Left cardiac atrium (tissue), 4 donors: ENCODE data around the gene XRCC2. TPM values are rescaled to one million over a fixed set of nuclear protein-coding genes. Genes with fewer than 3 reads are reported as not detected.
"Not testable (repeated sequence)": the region's sequence is repeated elsewhere in the genome, so short reads cannot be mapped to it uniquely, and the experiment has no call there.

ENCODE experiments used
- ATAC-seq, 2 donors: fragments of 200-7000 bp; cut with Tn5 transposase; one replicate each; pipeline ENCODE4 v1.9.1; 2020; ENCODE audit warnings: mild to moderate bottlenecking in 2 of 2, moderate library complexity in 2 of 2
- DNase-seq: peaks from one replicate; pipeline ENCODE4 v3.0.0-alpha.2; 2020
- intact Hi-C, 2 donors: fragments of 100-400 bp; cut with DNase I; formaldehyde crosslinking; loops; one replicate each; pipeline versions ENCODE4 v1.14.1 to v1.15.1; 2022 to 2023
- long read RNA-seq: library from polyadenylated mRNA; unstranded; transcript quantifications from one replicate; pipeline ENCODE4 v2.0.0, GENCODE V29; 2021
- total RNA-seq, 2 donors: library from RNA; stranded (reverse); fragmentation: NEBNext Ultra II Directional; extraction: Animal tissue kit (Norgen Biotek cat#: 25700); gene quantifications; one replicate each; pipeline ENCODE4 v1.2.1, GENCODE V29; 2021
- donor health status: DM: no; HTN: yes; CAD: no.
- donor health status: DM: no; HTN: yes; CAD: no; lungs with severe emphysema.
- donor health status: DM: yes; HTN: yes; CAD: no.
- donor health status: Dilated cardiomyopathy.

The XRCC2 gene
- 1 to 10 TPM in 1 of 2 donors, under 1 TPM in 1; 0.31 to 1.4 TPM for total RNA-seq
- long read RNA-seq = 0 reads

DNA sequence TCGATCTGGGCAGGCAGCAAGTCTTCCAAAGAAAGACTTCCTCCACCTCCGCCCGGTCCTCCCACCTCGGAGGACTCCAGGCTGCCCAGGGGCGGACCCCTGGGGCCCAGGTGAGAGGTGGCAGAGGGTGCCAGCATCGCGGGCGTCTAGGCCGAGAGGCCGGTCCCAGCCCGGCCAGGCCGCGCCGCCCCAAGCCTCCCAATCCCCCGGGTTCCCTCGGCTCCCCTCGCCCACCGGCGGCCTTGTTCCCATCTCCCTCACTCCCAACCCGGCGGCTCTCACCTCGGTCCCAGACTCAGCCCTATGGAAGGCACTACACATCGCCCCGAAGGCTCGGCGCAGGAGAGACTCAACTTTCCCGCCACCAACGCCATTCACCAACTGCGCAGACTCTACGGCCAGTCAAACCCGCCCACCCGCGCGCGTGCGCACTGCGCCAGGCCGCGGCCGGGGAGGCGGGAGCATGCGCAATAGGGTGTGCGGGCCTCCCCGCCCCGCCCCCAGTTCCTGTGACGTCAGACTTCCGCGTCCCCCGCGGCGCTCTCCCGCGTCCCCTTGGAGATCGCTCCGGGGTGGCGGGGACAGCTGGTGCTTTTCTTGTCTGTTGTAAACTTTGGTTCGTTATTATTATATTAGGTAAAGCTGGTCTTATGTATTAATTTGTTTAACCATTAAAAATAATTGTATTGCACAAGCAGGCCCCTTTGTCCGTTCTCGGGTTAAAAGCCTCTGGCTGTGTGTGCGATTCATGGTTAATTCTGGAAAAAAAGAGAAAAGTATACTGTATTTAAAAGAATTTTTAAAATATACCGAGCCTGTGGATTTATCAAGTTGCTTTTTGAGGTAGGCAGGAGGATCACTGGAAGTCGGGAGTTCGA, at the start of gene XRCC2:
XRCC2 (minus strand) TSS at position 383 of the 878 bp plus-strand sequence; CDS start at position 321, 62 bp downstream.
- intact Hi-C loops = loop anchor here in 1 of 2 donors (10.0 kb wide), 2 partner anchors 79 to 211 kb away; partner anchors contain the start of gene ACTR3B
- peak; percentile 99 to 100 for ATAC-seq
- peak; percentile 91 for DNase-seq

DNA sequence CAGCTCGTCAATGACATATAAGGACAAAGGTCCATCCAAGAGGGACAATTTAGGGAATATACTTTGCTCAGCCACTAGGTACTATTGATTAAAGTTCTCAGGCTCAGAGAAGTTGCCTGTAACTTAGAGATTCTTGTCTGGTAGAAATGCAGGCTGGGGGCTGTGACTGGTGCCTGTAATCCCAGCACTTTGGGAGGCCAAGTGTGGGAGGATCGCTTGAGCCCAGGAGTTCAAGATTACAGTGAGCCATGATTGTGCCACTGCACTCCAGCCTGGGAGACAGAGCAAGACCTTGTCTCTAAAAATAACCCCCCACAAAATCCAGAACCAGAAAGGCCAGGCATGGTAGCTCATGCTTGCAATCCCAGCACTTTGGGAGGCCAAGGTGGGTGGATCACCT, 47.4 kb upstream of the XRCC2 start:
- ATAC-seq (no peak), DNase-seq (no peak)
- intact Hi-C loops = no loop called here

DNA sequence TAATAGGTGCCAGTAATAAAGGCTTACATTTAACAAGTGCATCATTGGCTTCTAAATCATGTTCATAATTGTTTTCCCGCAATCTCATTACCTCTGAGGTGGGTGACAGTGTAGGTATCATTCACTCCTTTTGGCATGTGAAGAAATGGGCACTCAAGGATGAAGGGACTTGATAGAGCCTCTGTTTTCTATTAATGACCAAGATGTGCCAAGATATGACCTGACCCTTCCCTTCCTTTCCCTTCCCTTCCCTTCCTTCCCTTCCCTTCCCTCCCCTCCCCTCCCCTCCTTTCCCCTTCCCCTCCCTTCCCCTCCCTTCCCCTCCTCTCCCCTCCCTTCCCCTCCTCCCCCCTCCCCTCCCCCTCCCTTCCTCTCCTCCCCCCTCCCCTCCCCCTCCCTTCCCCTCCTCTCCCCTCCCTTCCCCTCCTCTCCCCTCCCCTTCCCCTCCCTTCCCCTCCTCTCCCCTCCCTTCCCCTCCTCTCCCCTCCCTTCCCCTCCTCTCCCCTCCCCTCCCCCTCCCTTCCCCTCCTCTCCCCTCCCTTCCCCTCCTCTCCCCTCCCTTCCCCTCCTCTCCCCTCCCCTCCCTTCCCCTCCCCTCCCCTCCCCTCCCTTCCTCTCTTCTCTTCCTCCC, 36.6 kb upstream of the XRCC2 start:
- intact Hi-C loops, ATAC-seq, DNase-seq: not testable (repeated sequence)

DNA sequence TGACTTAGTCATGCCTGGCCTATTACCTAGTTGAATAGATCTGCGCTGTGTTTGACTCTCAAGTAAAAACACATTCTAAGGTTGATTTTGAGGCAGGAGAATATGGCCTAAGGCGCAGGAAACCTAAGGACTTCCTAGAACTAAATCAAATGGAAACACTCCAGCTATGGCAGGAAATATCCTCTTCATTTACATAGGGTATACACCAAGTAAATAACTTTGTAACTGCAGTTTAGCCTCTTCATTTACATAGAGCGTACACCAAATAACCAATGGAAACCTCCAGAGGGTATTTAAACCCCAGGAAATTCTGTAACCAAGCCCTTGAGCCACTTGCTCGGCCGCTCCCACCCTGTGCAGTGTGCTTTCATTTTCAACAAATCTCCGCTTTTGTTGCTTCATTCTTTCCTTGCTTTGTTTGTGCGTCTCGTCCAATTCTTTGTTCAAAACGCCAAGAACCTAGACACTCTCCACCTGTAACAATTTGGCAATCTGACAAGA, 35.6 kb upstream of the XRCC2 start:
- intact Hi-C loops = no loop called here
- no peak for DNase-seq
- ATAC-seq = no peak

DNA sequence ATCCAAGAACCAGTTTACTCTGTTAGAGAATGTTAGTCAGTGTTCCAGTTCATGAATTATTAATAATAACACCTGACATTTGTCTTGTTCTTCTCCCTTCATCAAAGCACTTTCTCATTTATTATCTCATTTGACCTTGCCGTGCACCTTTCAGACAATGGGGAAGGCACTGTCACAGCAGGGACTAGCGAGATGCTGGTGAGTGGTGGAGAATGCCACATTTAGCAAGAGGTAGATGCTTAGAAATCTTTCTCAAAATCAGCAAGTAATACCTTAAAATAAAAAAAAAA, 34.2 kb upstream of the XRCC2 start:
- intact Hi-C loops = no loop called here
- ATAC-seq (no peak), DNase-seq (no peak)

DNA sequence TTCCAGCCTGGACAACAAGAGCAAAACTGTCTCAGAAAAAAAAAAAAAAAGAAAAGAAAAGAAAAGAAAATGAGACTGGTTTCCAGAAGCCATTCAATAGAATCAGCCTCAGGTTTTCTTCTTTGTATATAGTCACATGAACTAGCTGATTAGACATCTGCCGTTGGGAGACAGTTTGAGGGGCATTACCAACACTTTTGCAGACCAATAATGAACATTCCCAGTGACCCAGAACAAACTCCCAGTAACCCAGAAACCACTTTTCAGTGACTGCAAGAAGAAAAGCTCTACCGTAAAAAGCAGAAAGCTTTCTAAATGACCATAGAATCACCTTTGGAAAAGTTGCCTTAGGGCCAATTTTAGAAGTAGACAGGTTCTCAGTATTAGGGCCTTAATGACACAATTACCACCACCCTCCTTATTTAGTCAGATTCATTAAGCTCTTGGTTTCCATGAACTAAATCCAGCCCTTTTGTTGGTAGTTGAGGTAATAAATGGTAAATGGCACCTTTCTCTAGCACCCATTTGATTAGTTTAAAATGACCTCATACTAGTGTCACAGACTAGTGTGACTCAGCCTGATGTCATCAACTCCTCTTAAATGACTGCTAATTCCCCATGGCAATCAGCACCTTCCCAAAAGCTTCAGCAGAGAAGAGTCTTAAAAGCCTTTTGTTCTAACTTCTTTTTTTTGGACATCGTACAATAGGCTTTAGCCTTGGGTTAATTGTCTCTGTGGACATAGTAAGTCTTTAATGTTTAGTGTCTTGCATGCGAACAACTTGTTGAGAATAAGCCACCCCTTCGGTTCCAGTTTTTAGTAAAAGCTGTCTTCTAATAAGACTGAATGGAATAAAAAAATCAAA, 33.6 kb upstream of the XRCC2 start:
- intact Hi-C loops = loop anchor here in 1 of 2 donors (5.0 kb wide), 1 partner anchor 367 kb away; no protein-coding TSS in a partner anchor
- DNase-seq = no peak
- no peak for ATAC-seq

DNA sequence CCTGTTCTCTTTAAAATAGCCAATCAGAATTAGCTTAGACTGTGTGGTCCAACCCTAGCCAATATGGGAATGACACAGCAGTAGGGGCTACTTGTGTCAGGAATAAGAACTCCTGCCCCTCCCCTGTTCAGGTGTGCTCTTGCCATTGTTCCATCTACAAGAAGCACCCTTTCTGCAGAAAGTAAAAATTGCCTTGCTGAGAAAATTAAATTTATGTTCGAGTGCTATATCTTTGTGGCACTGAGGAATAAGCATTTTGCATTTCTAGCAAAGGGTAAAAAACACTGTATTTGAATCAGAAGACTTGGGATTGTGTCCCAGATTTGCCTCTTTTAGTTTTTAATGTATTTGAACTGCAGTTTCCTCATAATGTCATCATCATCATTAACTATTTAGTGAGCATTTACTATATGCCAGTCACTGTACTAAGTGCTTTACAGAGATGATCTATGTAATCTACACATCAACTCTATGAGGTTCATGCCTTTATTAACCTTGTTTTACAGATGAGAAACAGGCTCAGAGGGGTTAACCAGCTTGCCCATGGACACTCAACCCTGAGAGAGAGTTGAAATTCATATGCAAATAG, 28.9 kb upstream of the XRCC2 start:
- intact Hi-C loops = loop anchor here in 1 of 2 donors (5.0 kb wide), 1 partner anchor 363 kb away; no protein-coding TSS in a partner anchor
- ATAC-seq = no peak
- no peak for DNase-seq

DNA sequence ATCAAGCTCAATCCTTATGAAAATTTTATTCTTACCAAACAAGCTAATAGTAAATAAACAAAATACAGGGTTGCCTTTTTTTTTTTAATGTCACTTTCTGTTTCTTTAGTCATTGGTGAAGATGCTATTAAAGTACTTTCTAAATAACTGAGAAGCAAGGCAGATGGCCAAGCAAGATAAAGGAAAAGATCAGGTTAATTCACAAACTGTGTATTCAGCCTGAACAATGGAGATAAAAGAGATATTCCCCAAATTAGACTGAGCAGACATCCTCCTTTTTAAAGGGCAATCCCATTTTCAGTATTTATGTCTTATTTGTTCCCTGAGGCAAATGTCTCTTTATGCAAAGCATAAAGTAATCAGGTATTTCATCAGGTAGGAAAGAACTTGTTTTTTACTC, 23.1 kb upstream of the XRCC2 start:
- no peak for ATAC-seq
- no peak for DNase-seq
- intact Hi-C loops = no loop called here

DNA sequence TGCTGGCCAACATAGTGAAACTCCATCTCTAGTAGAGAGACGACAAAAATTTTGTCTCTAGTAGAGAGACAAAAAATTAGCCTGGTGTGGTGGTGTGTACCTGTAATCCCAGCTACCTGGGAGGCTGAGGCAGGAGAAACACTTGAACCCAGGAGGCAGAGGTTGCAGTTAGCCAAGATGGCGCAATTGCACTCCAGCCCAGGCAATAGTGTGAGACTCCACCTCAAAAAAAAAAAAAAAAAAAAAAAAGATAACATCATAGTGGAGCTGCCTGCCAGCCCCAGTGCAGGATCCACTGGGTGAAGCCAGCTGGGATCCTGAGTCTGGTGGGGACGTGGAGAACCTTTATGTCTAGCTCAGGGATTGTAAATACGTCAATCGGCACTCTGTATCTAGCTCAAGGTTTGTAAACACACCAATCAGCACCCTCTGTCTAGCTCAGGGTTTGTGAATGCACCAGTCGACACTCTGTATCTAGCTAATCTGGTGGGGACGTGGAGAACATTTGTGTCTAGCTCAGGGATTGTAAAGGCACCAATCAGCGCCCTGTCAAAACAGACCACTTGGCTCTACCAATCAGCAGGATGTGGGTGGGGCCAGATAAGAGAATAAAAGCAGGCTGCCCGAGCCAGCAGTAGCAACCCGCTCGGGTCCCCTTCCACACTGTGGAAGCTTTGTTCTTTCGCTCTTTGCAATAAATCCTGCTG, 21.5 kb upstream of the XRCC2 start:
- DNase-seq, ATAC-seq, intact Hi-C loops: not testable (repeated sequence)

DNA sequence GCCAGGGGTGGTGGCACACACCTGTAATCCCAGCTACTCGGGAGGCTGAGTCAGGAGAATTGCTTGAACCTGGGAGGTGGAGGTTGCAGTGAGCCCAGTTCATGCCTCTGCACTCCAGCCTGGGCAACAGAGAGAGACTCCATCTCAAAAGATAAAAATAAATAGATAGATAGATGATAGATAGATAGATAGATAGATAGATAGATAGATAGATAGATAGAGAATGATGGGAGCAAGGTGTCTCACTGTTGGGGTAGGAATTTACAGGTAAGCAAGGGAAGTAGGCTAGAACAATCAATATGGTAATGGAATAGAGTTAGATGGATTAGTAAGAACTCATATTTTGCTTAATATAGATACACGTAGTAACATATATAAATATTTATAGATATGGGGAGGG, 16.3 kb upstream of the XRCC2 start:
- ATAC-seq, DNase-seq, intact Hi-C loops: not testable (repeated sequence)

DNA sequence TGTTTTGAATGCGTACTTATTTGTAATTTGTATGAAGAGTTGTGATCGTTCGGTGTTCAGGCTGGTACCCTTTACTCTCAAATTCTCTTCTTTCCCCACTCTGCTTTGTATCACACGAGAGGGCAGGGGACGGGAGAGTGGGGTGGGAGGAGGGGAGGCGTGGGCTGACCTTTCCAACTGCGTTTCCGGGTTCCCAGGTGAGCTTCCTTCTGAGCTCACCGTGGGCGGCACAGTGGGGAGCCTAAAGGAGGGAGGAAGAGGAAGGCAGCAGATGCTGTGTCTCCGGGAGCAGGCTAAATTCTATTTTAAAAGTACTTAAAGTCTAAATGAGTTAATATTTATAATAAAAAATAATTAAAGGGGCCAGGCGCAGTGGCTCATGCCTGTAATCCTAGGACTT, 7.4 kb upstream of the XRCC2 start:
- no peak for DNase-seq

DNA sequence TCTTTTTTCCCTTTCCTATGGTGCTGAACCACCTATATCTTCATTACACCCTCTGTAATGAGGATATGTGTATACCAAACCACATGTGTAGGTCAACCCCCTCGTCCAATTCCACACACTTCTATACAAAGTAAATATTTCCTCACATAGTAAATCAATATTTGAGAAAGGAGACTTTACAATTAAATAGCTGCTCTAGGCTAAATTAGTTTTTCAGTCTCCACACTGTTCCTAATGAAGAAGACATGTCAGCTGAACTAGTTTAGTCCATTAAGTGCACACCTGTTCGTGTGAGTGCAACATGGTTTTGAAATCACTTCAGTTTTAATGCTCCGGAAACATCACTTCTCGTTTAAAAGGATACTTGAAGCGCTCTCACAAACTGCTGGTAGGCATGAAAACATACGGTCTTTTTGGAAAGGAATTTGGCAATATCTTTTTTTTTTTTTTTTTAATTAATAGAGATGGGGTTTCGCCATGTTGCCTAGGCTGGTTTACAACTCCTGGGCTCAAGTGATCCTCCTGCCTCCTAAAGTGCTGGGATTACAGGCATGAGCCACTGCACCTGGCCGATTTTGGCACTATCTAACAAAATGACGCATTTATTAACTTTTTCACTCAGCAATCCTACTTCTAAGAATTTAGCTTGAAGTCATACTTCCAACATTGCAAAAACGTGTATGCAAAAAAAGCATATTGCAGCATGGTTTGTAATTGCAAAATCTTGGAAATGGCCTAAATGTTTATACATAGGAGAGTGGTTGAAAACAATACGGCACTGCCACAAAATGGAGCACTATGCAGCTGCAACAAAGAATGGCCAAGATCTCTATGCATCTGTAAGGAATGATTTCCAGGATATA, 2.1 kb upstream of the XRCC2 start:
- intact Hi-C loops = loop anchor here in 1 of 2 donors (10.0 kb wide), 2 partner anchors 77 to 213 kb away; partner anchors contain the start of gene ACTR3B
- no peak for ATAC-seq
- DNase-seq = no peak

More for the DNA sequence above, 7.4 kb upstream of the XRCC2 start:
- ATAC-seq = no peak
- intact Hi-C loops = no loop called here

DNA sequence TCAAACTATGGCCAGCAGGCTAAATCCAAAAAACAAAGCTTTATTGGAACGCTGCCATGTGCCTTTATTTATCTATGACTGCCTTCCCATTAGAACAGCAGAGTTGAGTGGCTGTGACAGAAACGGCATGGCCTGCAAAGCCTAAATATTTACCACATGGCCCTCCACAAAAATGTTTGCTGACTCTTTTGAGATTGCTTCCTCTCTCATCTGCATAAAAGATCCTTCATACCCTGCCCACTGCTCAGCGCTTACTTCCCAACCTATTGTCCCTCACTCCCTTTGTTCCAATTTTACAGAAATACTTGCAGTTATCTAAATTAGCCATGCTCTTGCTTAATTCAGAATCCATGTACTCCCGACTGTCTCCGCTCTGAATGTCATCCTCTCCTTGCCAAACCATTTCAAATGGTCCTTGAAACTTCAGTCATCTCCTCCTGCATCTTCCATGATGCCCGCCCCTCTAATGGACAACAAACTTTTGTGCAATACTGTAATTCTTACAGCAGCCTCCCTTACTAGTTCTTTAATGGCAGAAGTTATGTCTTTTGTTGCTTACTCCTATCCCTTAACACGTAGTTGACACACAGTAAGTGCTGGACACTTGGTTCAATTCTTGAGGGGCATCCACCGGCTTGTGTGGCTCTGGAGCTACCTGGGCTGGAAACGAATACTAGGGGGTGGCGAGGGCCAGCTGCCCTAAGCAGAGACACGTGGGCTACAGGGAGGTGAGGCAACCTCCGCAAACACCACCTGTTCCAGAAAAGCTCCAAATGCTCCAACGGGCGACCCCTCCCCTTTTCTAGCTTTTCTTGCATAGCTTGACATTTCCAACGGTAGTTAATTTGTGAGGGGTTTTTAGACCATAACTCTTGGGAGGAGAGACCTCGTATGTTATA, 832 bp downstream of the XRCC2 start:
- DNase-seq (no peak), ATAC-seq (no peak)
- intact Hi-C loops = loop anchor here in 1 of 2 donors (10.0 kb wide), 2 partner anchors 80 to 210 kb away; partner anchors contain the start of gene ACTR3B

DNA sequence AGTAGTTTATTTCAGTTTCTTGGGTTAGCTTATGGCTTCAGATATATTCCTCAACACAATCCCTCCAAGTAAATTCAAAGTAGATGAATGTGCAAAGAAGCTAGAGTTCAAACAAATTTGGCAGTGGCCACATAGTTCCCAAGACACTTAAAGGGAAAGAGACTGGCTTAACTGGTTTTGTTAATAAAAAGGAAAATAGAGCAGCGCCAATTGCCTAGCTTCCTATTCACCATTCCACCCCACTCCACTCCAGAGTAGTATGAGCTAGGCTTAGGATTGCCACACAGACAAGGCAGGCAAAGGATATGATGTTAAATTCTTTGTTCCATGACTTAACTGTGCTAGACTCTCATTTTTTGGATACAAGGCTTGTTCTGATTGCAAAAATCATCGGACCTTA, 2.0 kb downstream of the XRCC2 start:
- DNase-seq (no peak), ATAC-seq (no peak)
- intact Hi-C loops = loop anchor here in 1 of 2 donors (10.0 kb wide), 2 partner anchors 81 to 209 kb away; partner anchors contain the start of gene ACTR3B

DNA sequence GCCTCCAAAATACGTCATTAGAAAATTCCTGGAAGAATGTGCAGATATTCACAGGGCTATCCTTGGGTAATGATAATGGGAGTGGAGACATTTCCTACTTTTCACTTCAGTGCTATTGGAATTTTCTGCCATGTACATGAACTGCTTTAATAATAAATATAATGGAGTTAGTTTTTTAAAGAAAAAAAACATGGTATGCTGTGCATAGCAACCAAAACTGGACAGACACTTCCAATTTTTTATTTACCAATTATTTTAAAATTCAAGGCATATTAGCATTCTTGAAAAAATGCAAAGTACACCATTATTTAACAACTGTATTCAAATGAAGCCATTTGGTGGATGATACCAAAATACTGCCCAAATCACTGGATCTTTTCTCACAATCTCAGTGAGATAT, 3.3 kb downstream of the XRCC2 start:
- intact Hi-C loops = loop anchor here in 1 of 2 donors (10.0 kb wide), 2 partner anchors 82 to 208 kb away; partner anchors contain the start of gene ACTR3B
- DNase-seq (no peak), ATAC-seq (no peak)

DNA sequence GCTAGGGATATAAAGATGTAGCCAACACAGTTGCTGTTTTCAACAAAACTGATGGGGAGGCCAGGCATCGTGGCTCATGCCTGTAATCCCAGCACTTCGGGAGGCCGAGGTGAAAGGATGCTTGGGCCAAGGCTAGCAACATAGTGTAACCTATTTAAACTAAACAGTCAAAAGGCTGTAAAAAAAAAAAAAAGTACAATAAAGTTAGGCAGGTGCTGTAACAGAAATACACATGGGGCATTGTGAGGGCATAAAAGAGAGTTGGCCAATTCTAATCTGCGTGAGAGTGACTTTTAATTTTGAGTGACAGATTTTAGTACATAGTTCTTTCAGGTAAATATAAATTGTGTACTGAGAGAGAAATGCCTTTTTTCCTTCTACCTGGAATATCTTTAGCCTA, 6.2 kb downstream of the XRCC2 start:
- ATAC-seq (no peak), DNase-seq (no peak)
- intact Hi-C loops = loop anchor here in 1 of 2 donors (10.0 kb wide), 2 partner anchors 85 to 205 kb away; partner anchors contain the start of gene ACTR3B
